Nephron (organoid): ENCODE data around the gene POC1B.

Experiments used
- H3K27ac Mint-ChIP-seq, 3 experiments: 2 replicates each; pipeline ENCODE4 v1.8.0; 2020; ENCODE audit warnings: mixed read lengths in 3 of 3, mild to moderate bottlenecking in 2 of 3, moderate library complexity in 1 of 3
- H3K27me3 Mint-ChIP-seq: 2 replicates; pipeline ENCODE4 v1.8.0; 2021; ENCODE audit warnings: low read depth, mild to moderate bottlenecking, moderate library complexity, mixed read lengths
- H3K36me3 Mint-ChIP-seq: 2 replicates; pipeline ENCODE4 v1.8.0; 2020; ENCODE audit warnings: low read depth, mixed read lengths
- H3K4me1 Mint-ChIP-seq: 2 replicates; pipeline ENCODE4 v1.8.0; 2020; ENCODE audit warnings: mixed read lengths
- H3K4me3 Mint-ChIP-seq, 3 experiments: 2 replicates each; pipeline ENCODE4 v1.8.0; 2020; ENCODE audit warnings: mild to moderate bottlenecking in 3 of 3, mixed read lengths in 3 of 3, moderate library complexity in 2 of 3
- H3K9me3 Mint-ChIP-seq: 2 replicates; pipeline ENCODE4 v1.8.0; 2020; ENCODE audit warnings: mixed read lengths
- TF ChIP-seq, protein P1 (sequence below), 3 experiments: fragments of 200-600 bp; sonication (generic); IDR thresholded peaks; one replicate each; pipeline ENCODE4 v1.5.0; 2021; ENCODE audit warnings: antibody characterized with exemption in 3 of 3; ENCODE audit not compliant: unreplicated experiment in 3 of 3

POC1B gene

GRCh38 chr12:89413234-89413633, 112.6 kb downstream of the POC1B start:
- H3K4me1 Mint-ChIP-seq, result no peaks in the 10 kb centered on the region
- H3K27me3 Mint-ChIP-seq, result no peaks in the 10 kb centered on the region
- H3K36me3 Mint-ChIP-seq, result no peaks in the 10 kb centered on the region
- TF ChIP-seq, protein P1, sequence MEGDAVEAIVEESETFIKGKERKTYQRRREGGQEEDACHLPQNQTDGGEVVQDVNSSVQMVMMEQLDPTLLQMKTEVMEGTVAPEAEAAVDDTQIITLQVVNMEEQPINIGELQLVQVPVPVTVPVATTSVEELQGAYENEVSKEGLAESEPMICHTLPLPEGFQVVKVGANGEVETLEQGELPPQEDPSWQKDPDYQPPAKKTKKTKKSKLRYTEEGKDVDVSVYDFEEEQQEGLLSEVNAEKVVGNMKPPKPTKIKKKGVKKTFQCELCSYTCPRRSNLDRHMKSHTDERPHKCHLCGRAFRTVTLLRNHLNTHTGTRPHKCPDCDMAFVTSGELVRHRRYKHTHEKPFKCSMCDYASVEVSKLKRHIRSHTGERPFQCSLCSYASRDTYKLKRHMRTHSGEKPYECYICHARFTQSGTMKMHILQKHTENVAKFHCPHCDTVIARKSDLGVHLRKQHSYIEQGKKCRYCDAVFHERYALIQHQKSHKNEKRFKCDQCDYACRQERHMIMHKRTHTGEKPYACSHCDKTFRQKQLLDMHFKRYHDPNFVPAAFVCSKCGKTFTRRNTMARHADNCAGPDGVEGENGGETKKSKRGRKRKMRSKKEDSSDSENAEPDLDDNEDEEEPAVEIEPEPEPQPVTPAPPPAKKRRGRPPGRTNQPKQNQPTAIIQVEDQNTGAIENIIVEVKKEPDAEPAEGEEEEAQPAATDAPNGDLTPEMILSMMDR (IDR thresholded peaks at IDR 0.05; ENCODE audit: unreplicated experiment in 3 of 3), result no peak
- no peak overlapping the region for H3K4me3 Mint-ChIP-seq
- peaks cover 3% of the 10 kb centered on the region for H3K9me3 Mint-ChIP-seq
- H3K27ac Mint-ChIP-seq, result no peak overlapping the region

- Mint-ChIP-seq H3K4me1 (no peaks in the 10 kb centered on the region), H3K27ac (no peak overlapping the region), H3K27me3 (no peaks in the 10 kb centered on the region), H3K36me3 (no peaks in the 10 kb centered on the region), H3K9me3 (peaks cover 3% of the 10 kb centered on the region), H3K4me3 (no peak overlapping the region)
- TF ChIP-seq, protein P1 (IDR thresholded peaks at IDR 0.05; ENCODE audit: unreplicated experiment in 3 of 3), result no peak
Measured at GRCh38 chr12:89412665-89413064, 113.2 kb downstream of the POC1B start.

GRCh38 chr12:89411846-89412245, 114.0 kb downstream of the POC1B start:
- Mint-ChIP-seq H3K4me3 (no peak overlapping the region), H3K9me3 (peaks cover 3% of the 10 kb centered on the region), H3K4me1 (no peaks in the 10 kb centered on the region), H3K27me3 (no peaks in the 10 kb centered on the region), H3K36me3 (no peaks in the 10 kb centered on the region), H3K27ac (no peak overlapping the region)
- TF ChIP-seq, protein P1 (IDR thresholded peaks at IDR 0.05; ENCODE audit: unreplicated experiment in 3 of 3), result no peak

DNA sequence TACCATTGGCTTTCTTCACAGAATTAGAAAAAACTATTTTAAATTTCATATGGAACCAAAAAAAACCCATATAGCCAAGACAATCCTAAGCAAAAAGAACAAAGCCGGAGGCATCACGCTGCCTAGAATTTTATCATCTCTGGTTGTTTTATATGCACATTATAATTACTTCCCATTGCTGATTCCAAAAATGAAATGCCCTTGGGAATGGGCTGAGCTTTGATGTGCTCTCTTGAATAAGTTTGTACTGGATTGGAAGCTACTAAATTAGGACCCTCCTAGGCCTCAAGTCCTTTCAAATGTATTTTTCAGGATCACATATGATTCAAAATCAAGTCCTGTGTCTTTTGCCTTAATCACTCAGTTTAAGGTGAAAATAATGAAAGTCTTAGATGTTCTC, 114.6 kb downstream of the POC1B start:
- H3K36me3 Mint-ChIP-seq, result no peaks in the 10 kb centered on the region
- no peaks in the 10 kb centered on the region for H3K4me1 Mint-ChIP-seq
- no peaks in the 10 kb centered on the region for H3K27me3 Mint-ChIP-seq
- H3K4me3 Mint-ChIP-seq, result no peak overlapping the region
- TF ChIP-seq, protein P1 (IDR thresholded peaks at IDR 0.05; ENCODE audit: unreplicated experiment in 3 of 3), result no peak
- peaks cover 3% of the 10 kb centered on the region for H3K9me3 Mint-ChIP-seq
- H3K27ac Mint-ChIP-seq, result no peak overlapping the region

- TF ChIP-seq, protein P1 (IDR thresholded peaks at IDR 0.05; ENCODE audit: unreplicated experiment in 3 of 3), result no peak
- H3K4me1 Mint-ChIP-seq, result no peaks in the 10 kb centered on the region
- no peak overlapping the region for H3K4me3 Mint-ChIP-seq
- peaks cover 3% of the 10 kb centered on the region for H3K9me3 Mint-ChIP-seq
- H3K36me3 Mint-ChIP-seq, result no peaks in the 10 kb centered on the region
- H3K27ac Mint-ChIP-seq, result no peak overlapping the region
- peaks cover 1% of the 10 kb centered on the region for H3K27me3 Mint-ChIP-seq
Measured at GRCh38 chr12:89405626-89406345, 120.1 kb downstream of the POC1B start.

DNA sequence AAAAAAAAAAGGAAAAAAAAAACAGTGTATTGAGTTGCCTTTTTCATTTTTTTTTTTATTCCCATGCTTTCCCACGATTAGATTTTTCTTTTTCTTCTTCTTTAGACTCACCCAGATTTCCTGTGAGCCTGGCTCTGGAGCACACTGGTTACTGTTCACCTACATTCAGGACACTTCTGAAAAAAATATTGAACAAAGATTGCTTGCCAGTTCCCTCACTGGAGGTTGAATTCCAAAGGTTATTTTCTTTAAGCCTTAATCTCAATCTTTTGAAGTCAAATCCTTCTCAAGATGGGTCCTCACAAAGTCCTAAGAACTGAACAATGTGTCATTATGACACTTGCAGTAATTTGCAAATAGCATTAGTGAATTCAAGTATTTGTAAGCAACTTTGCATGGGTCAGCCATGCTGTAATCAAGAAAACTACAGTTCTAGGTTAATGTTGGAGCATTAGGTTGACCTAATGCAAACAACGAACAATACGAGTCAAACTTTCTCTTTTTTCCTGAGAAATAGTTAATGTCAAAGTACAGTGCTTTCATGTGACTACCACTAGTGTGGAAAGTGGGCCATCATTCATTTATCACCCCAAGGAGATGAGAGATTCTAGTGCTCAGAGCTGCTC, 124.3 kb downstream of the POC1B start:
- no peaks in the 10 kb centered on the region for H3K9me3 Mint-ChIP-seq
- no peaks in the 10 kb centered on the region for H3K4me1 Mint-ChIP-seq
- H3K4me3 Mint-ChIP-seq, result no peak overlapping the region
- peaks cover 3% of the 10 kb centered on the region for H3K27me3 Mint-ChIP-seq
- H3K27ac Mint-ChIP-seq, result peak overlapping the region in 1 of 3 experiments; percentile 64
- H3K36me3 Mint-ChIP-seq, result no peaks in the 10 kb centered on the region
- TF ChIP-seq, protein P1 (IDR thresholded peaks at IDR 0.05; ENCODE audit: unreplicated experiment in 3 of 3), result no peak
